SKM-1 (cell line): ENCODE data around the gene SP1.
"Not testable (repeated sequence)": the region's sequence is repeated elsewhere in the genome, so short reads cannot be mapped to it uniquely, and the experiment has no call there.

Experiments
- DNase-seq: peaks from one replicate; lab custom pipeline; 2025; ENCODE audit not compliant: unreplicated experiment; lab: John Stamatoyannopoulos, UW

Gene SP1

DNA sequence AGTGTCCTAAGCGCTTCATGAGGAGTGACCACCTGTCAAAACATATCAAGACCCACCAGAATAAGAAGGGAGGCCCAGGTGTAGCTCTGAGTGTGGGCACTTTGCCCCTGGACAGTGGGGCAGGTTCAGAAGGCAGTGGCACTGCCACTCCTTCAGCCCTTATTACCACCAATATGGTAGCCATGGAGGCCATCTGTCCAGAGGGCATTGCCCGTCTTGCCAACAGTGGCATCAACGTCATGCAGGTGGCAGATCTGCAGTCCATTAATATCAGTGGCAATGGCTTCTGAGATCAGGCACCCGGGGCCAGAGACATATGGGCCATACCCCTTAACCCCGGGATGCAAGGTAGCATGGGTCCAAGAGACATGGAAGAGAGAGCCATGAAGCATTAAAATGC is 31.0 kb downstream of the SP1 start:
- no peak for DNase-seq

GRCh38 chr12:53413485-53414204 is 33.7 kb downstream of the SP1 start:
- no peak for DNase-seq

DNA sequence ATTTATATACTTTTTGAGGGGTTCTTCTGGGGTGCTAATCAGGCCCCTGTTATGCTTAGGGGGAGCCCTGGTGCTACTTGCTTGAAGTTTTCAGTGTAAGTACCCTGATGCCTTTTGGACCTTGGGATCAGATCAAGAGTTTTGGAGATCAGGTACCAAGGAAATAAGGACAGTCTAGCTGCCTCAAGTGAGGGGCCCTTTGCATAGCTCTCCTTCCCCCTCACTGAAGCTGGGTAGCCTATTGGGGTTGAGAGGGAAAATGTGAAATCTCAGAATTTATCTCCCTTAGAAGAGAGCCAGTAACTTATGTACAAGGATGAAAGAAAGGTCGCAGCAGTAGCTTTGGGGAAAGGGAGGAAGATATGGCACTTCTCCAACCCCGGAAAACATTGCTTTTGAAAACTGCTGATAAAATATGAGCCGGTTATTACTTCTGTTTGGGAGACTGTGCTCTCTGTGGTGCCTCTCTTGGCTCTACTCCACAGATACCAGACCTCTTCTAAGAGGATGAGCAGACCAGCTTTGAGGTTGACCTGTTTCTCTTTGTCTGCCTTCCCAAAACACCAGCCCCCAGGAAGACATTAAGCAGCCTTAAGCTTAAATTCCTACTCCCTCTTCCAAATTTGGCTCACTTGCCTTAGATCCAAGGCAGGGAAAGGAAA is 34.9 kb downstream of the SP1 start:
- no peak for DNase-seq

DNA sequence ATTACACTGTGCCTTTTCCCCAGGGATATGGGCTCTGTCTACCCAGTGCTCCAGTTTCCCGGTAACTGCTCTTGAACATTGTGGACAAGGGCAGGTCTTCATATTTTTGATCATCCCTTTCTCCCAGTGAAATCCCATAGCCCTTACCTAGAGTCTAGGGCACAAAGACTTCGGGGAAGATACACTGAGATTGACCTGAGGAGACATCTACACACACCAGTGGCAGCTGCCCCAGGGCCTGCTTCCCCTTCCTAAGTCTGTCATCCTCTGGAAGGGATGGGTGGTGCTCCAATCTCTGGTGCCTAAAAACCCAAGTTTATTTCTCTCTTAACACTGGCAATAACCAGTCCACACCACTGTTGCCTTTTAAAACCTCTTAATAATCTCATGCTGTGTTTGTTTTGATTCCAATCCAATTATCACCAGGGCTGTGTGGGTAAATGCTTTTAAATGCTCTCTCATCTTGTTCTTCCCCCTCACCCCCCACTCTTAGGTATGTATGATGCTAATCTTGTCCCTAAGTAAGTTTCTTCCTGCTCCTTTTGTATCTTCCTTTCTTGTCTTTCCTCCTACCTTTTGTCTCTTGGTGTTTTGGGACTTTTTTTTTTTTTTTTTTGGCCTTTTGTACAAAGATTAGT is 35.9 kb downstream of the SP1 start:
- DNase-seq: not testable (repeated sequence)

DNA sequence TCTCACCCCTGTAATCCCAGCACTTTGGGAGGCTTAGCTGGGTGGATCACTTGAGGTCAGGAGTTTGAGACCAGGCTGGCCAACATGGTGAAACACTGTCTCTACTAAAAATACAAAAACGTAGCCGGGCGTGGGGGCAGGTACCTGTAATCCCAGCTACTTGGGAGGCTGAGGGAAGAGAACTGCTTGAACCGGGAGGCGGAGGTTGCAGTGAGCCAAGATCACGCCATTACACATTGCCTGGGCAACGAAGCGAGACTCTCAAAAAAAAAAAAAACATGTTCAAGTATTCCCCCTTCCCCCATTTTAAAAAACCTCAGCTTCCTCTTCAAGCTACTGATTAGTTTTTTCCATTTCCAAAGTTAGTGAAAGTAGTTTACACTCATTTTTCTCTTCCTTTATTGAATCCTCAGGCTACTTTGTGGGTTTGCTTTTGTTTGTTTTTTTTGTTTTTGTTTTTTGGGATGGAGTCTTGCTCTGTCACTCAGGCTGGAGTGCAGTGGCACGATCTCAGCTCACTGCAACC is 37.4 kb downstream of the SP1 start:
- DNase-seq: peak; percentile 28

DNA sequence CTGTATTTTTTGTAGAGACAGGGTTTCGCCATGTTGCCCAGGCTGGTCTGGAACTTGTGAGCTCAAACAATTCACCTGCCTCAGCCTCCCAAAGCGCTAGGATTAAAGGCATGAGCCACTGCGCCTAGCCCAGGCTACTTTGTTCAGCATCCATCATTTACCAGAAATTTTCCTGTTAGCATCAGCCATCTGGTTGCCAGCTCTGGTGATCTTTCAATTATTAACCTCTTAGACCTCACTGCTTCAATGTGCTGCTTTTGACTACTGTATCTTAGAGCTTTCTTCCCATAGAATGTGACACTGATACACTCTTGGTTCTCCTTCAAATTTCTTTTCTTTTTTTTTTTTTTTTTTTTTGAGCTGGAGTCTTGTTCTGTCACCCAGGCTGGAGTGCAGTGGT is 38.2 kb downstream of the SP1 start:
- DNase-seq: no peak

GRCh38 chr12:53419756-53420155 is 39.8 kb downstream of the SP1 start:
- no peak for DNase-seq

DNA sequence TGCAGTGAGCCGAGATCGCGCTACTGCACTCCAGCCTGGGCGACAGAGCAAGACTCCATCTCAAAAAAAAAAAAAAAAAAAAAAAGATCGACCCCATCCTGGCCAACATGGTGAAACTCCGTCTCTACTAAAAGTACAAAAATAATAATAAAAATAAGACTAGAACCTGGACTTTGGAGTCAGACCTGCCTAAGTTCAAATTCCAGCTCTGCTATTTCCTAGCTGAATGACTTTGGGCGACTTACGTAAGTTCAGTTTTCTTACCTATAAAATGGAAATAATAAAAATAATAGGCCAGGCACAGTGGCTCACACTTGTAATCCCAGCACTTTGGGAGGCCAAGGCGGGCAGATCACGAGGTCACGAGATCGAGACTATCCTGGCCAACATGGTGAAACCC is 42.3 kb downstream of the SP1 start:
- DNase-seq: not testable (repeated sequence)

DNA sequence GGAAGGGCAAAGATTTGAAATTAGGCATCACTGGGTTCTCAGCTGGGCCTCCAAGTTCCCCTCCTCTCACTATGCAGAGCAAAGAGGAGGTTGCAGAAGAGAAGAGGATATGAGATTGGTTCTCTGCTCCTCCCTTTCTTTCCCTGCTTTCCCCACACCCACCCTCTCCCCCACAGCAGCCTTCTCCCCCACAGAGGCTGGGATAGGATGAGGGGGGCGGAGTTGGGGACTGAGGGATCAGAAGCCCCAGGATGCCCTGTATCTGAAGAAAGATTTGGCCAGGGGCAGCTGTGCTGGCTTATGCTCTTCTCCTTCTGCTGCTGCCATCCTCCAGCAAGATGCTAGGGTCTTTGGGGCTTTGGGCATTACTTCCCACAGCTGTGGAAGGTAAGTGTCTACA is 43.6 kb downstream of the SP1 start, which contains the start of gene AMHR2:
AMHR2 (plus strand) TSS at position 259 of the 400 bp plus-strand sequence; CDS start at position 339, 80 bp downstream.
- no peak for DNase-seq

DNA sequence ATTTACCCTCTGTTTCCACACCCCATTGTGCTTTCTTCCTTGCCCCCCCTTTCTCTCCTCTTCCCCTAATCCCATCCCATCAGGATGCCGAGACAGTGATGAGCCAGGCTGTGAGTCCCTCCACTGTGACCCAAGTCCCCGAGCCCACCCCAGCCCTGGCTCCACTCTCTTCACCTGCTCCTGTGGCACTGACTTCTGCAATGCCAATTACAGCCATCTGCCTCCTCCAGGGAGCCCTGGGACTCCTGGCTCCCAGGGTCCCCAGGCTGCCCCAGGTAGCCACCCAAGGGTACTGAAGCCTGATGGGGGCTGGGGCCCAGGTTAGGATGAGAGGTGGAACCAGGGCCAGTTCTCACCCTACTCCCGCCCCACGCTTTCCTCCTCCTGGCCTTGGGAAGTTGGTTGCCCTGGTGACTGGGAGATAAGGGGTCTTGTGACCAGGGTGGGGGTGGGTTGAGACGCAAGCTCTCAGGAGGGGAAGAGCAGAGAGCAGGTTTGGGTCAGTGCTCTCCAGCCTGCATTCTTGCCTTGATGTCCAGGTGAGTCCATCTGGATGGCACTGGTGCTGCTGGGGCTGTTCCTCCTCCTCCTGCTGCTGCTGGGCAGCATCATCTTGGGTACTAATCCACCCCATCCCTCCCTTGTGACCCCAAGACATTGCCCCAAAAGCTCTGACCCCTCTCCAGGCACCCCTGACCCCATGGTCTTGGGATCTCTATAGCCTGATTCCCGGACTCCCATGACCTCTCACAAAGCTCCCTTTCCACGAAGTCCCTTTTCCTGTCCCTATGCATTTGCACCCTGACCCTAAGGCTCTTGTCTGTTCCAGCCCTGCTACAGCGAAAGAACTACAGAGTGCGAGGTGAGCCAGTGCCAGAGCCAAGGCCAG is 44.9 kb downstream of the SP1 start:
- DNase-seq: no peak

DNA sequence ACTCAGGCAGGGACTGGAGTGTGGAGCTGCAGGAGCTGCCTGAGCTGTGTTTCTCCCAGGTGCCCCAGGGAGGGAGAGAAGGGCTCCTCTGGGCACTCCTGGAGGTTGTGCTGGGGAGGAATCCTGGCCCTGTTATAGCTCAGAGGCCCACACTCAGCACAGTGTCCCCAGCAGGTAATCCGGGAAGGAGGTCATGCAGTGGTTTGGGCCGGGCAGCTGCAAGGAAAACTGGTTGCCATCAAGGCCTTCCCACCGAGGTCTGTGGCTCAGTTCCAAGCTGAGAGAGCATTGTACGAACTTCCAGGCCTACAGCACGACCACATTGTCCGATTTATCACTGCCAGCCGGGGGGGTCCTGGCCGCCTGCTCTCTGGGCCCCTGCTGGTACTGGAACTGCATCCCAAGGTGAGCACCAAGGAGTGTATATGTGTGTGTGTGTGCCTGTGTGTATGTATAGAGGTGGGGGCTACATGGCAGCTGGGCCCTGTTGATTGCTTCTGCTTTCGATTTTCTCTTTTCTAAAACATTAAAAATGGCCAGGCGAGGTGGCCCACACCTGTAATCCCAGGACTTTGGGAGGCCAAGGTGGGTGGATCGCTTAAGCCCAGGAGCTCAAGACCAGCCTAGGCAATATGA is 45.7 kb downstream of the SP1 start:
- no peak for DNase-seq

DNA sequence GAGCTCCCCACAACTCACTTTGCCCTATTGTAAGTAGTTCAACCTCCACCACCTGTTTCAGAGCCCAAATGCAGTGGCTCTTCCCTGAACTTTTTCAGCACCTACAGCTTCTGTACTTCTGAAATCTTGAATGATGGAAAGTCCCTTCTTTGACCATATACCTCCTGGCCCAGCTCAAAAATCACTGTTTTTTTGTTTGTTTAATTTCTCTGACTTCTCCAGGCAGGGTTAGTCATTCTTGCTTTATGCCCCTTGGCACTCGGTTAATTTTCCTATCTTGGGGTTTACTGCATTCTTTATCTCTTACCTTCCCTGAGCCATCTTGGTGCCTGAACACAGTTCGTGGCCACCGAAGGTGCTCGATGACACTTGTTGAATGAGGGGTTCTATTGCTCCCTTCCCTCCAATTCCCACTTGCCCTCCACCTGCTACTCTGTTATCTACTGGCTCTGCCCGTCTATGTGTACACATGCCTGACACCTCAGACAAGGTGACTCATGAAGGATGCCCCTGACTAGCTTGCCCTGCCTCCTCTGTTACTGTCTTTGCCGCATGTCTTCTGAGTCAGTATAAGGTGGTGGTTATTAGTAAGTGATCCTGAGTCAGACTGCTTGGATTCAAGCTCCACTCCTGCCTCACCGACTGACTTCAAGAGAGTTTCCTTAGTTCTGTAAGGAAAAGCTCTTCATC is 48.1 kb downstream of the SP1 start:
- DNase-seq: no peak

DNA sequence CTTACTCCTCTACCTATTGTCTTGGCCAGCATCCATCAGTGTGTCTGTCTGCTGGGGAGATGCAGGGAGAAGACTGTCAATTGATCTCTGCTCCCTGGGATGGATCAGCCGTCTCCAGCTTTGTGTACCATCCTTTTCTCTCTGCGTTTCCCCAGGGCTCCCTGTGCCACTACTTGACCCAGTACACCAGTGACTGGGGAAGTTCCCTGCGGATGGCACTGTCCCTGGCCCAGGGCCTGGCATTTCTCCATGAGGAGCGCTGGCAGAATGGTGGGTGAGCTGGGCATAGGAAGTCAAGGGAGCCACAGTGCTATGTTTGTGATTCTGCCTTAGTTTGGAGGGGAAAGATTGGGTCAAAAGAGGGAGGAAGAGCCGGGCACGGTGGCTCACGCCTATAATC is 48.8 kb downstream of the SP1 start:
- DNase-seq: no peak

DNA sequence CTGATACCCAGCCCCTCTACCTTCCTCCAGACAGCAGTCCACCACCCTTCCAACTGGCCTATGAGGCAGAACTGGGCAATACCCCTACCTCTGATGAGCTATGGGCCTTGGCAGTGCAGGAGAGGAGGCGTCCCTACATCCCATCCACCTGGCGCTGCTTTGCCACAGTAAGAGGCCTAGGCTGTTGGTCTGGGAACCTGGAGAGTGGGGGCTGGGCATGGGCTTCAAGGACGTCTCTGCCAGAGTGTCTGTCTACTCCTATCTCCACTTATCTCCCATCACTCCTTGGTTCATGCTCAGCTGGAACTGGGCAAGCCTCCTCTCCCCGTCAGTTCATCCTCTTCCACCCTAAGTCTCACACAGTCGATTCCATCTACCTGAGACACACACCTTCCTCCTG is 50.1 kb downstream of the SP1 start:
- no peak for DNase-seq

- no peak for DNase-seq
These were observed 51.2 kb downstream of the SP1 start for GRCh38 chr12:53431187-53431586.

- not testable (repeated sequence) for DNase-seq
These were observed 55.4 kb downstream of the SP1 start for GRCh38 chr12:53435326-53435725.

- DNase-seq: not testable (repeated sequence)
These were observed 59.6 kb downstream of the SP1 start for GRCh38 chr12:53439582-53439981.

DNA sequence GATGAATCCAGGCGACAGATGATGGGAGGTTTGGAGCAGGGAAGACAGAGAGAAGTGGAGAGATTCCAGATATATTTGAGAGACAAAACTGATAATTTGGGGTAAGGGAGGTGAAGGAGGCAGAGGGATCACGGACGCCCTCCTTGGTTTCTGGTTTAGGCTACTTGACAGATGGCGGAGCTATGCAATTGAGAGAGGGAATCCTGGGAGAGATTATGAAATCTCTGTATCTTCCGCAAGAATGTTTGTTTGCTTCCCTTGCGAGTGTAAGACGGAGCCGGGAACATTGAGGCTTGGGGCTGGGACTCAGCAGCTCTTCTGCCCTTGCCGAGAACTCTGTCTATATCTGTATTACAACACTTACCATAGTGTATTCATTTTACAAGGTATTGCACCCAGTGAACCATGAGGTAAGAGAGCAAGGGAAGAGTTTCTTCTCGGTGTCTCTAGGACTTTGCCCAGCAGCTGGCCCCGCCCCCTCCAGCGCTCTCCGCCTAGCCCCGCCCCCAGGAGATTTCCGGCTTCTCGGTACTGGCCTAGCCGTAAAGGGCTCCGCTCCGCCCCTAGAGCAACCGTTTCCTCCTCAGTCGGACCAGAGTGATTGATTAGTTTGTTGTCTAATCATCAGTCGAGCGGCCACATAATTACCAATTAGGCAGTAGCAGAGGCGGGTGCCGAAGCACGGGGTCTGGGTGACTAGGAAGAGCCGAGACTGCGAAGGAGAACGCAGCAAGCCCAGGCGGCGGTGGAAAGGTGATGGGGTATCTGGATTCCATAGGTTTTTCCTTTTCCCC is 61.3 kb downstream of the SP1 start, which contains the start of gene PRR13:
PRR13 (plus strand) TSS at position 695 of the 794 bp plus-strand sequence. CDS start 981 bp downstream, outside the sequence.
- DNase-seq: peak; percentile 84

DNA sequence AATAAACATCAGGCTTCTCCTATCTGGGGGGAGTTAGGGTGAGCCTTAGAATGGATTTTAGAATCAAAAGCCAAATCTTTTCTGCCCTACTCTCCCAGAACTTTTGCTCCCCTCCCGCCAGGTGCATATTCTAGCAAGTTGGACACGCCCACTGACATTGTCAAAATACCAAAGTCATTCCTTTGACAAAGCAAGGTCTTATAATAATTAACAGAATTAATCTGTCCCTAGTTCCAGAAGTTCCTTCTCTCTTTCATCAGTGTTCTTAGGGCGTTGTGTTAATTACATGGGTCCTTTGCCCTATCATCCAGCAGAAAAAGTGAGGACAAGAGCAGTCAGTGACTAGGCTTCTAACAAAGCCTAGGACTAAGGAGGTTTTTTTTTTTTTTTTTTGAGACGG is 64.0 kb downstream of the SP1 start:
- DNase-seq: no peak
